Dermis blood vessel endothelial cell (primary cell): ENCODE data around the gene SDF2. TPM values are rescaled to one million over a fixed set of nuclear protein-coding genes. Genes with fewer than 3 reads are reported as not detected.

ENCODE experiments used
- DNase-seq: peaks from one replicate; pipeline ENCODE4 v3.0.0; 2010
- total RNA-seq: library from RNA; depleted of rRNA; stranded (reverse); fragments of >200 nt; gene quantifications from 2 replicates; pipeline ENCODE4 v1.2.3, GENCODE V29; 2014

Gene SDF2
- 48.9 and 79.5 TPM in 2 replicates for total RNA-seq

DNA sequence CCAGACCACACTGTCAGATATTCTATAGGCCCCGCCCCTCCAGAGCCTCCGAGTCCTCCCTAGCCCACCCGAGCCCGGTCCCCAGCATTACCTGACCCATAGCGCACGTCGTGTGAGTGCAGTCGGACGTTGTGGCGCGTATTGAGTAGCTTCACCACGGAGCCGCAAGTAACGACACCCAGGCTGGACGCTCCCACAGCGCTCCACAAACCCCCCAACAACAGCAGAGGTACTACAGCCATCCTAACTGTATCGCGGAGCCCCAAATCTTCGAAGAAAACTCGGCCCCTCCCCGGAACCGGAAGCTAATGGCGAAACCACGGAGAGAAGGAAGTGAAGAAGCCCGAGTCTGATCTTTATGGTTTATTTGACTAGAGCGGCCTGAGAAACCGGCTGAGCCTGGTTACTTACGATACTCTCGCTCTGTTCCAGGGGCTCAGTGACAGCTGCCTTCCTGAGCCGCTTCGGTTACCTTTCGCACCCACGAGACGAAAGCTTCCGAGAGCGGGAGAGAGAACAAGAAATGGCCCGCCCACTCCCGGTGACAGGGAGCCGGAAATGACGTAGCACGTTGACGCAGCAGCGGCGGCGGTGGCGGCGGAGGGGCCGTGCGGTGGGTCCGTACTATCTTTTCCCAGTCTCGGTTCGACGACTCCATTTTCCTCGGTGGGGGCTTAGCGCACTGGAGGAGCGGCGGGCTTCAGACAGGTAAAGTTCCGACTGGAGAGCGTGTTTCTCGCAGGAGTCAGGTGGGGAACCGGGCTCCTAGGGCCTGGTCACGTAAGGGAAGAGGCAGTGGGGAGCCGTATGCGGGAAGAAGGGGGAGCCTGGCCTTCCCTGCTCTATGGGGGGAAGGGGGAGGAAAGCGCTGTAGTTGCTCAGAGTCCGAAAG lies at the start of gene SDF2, which contains the start of gene SUPT6H:
TSS of gene SDF2 (minus strand) at position 272 of the 892 bp plus-strand sequence. CDS start at position 242, 30 bp downstream.
TSS of gene SUPT6H (plus strand) at position 571 of the 892 bp plus-strand sequence. CDS start 11,197 bp downstream, outside the sequence.
- DNase-seq, result peak; percentile 92

GRCh38 chr17:28710861-28711722 lies 49.4 kb upstream of the SDF2 start:
- peak; percentile 88 for DNase-seq

- DNase-seq, result no peak
Observed at GRCh38 chr17:28707339-28707720, 45.6 kb upstream of the SDF2 start.

DNA sequence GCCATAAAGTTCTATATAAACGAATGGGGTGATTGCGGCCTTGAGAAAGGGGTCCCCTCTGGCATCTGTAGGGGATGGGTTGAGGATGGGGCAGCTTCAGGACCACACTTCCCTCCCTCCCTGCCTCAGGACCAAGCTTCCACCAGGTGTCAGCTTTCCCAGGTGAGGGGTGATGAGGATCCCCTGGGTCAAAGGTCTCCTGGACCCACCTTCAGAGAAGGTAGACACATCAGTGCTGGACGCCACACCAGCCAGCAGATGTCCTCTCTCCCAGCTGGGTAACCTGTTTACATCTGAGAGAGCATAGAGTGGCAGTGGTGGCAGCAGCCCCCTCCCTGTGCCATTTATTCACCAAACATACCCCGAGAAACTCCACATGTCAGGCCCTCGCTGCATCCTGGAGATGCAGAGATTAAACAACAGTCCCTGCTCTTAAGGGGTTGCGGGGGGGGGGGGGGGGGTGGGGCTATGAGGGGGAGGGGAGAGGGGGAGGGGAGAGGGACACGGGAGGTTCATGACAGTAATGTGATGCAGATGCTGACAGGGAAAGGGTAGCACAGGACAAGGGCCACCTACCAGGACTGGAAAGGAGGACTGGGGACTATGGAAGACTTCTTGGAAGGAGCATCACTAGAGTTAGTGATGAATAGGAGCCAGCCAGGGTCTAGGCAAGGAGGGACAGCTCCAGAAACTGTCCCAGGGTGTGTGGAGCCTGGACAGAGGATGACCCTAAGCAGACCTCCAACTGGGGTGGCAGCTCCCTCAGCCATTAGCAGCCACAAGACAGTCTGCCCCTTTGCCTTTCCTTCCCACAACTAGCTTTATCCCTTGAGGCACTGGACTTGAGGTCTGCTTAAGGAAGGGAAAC lies 45.0 kb upstream of the SDF2 start:
- DNase-seq, result no peak

DNA sequence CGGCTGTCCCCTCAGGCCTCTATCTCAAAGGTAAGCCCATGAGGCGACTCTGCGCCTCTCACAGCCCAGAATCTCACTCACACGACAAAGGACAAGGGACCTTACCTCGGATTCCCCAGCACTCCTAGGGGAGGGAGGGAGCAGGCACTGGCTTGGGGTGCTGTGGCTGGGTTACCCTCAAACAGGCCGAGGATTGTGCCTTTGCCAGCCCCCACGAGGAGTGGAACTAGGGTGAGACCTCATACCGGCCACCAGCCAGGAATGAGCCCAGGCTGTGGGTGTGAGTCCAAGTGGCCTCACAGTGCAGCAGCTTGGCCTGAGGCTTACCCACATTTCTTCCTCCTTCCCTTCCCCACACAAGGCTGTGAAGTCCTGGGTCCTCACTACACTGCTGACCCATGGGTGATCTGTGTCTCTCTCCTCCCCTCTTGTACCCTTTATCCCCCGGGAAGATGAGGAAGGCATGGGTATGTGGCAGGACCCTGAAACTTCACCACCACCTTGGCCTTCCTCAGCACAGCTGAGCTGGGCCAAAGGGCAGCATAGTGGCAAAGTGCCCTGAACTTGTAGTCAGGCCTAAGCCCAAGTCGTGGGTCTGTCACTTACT lies 44.1 kb upstream of the SDF2 start:
- DNase-seq, result no peak

DNA sequence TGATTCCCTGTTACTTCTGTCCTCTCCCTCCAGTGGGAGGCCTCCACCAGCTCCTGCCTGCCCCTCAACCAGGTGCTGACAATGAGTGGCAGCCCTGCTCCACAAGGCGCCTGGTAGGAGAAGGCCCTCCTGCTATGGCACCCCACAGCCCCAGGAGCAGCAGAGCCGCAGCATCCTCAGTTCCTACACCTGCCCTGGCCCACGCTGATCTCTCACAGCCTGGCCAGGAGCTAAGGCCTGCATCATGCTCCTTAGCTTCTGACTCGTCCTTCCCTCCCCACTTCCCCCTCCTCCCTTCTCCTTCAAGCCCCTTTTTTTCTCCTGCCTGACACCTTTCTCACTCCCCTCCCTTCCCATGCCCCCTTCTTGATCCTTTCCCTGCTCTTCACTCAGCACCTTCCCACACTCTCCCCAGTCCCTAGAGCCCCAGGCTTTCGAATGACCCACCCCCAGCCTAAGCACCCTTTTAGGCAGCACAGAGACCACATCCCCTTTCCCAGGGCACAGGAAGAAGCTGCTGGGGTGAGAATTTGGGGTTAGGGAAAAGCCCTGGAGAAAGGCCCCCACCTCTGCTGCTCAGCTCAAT lies 43.5 kb upstream of the SDF2 start:
- DNase-seq, result no peak

GRCh38 chr17:28704219-28704858 lies 42.6 kb upstream of the SDF2 start:
- DNase-seq, result no peak

DNA sequence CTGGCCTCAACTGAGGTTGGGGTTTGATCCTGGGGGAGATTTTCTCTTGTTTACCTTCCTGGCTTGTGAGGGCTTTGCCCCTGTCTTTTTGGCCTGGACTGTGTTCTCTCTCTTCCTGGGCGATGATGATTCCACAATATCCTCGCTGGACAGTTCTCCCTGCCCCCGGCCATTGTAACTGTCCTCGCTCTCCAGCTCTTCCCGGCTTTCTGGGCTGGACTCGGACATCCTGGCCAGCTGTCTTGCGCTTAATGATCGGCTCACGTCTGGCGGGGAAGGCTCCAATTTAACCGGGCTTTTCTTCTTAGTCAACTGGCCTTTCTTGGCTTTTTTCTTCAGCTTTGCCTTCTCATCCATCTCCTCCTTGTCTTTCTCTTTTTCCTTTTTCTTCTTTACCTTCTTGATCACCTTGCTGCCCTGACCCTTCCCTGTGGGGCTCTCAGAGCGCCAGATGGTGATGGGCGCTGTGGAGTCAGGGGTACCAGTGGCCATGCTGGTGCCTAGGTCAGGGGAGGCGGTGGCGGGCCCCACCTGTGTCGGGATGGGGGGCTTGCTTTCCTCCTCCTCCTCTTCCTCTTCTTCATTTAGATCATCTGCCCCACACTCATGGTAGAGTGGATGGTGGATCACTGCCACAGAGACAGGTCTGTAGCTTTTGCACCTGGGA lies 42.0 kb upstream of the SDF2 start:
- no peak for DNase-seq

GRCh38 chr17:28702752-28703150 lies 41.0 kb upstream of the SDF2 start:
- no peak for DNase-seq

DNA sequence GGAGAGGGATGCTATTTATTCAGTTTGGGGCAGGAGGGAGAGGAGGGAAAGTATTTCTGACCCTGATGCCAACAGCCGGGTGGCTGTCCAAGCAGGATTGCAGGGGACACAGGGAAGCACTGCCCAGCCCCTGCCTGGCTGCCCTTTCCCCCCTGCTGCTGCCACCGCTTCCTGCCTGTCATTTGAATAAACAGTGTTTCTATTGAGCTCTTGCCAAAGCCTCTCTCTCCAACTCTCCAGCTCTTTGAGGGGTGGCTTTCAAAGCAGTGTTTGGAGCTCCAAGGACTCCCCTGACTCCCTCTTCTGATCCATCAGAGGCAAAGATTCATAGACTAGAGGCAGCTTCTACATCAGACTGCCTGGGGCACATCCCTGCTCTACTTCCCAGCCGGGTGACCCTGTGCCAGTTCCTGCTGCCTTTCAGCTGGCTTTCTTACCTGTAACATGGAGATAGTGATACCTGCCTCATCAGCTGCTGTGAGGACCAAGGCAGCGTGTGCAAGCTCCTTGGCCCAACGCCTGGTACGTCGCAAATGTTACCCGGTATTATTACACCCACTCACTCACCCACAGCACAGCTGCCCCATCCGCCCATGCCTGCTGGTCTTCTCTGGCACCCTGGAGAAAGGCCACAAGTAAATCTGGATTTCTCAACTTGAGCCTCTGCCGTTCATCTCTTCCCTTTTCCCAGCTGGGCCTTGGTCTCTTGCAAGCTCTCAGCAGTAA lies 40.5 kb upstream of the SDF2 start:
- DNase-seq, result no peak

DNA sequence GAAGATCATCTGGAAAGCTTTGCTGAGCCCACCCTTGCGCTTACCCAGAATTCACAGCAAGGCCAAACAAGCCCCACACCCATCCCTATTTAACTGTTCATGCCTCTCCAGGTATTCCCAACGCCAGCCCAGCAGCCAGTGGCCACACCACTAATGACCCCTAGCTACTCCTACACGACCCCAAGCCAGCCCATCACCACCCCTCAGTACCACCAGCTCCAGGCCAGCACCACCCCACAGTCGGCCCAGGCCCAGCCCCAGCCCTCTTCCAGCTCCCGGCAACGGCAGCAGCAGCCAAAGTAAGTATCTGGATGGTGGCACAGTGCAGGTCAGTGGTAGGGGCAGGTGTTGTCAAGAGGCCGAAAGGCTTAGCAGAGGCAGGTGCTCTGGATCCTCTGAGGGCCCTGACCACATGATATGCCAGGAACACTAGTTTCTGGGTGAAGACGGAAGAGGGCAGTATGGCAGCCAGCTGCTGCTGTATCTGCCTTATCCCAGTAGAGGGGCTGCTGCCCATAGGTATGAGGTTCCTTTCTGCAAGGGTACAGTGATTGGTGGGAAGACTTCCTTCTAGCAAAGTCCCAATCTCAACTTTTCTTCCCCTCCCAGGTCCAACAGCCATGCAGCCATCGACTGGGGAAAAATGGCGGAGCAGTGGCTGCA lies 39.3 kb upstream of the SDF2 start:
- no peak for DNase-seq

DNA sequence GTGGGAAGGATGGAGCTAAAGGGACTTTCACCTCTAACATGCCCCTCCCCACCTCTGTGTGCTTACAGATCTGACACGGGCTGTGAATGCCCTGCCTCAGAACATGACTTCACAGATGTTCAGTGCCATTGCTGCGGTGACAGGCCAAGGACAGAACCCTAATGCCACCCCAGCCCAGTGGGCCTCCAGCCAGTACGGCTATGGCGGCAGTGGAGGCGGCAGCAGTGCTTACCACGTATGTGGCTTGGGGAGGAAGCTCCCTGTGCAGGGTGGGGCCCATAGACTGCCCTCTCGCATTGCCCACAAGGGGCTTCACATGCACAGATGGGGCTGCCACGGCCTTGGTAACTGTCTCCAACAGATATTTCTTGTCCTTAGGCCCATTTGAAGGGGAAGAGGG lies 38.6 kb upstream of the SDF2 start:
- no peak for DNase-seq

DNA sequence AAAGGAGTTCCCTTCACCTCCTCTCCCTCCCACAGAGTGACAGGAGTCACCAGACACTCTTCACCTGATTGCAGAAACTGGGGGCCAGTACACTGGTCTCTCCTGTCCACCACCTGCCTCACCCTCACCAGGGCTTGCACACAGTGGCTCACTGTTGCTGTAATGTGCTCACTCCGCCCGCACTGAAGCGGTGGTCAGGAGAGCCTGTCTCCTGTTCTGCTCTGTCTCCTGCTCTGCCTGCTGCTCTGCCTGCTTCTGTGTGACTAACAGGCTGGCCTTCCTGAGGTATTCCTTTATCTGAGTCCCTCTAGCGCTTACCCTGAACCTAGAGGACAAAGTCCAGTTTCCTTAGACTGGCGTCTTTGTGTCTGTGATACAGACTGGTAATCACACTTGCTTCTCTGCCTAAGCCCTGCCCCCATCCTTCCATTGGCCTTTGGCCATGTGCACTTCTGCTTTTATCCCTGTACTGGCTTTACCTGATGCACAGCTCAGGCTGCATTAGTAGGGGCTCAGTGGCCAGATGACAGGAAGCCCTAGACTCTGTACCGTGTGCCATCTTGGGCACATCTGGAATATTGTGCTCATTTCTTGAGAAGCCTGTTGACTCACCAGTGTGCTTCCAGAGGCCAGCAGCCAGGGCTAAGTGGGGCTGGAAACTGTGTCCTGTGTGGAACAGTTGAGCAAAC lies 36.7 kb upstream of the SDF2 start:
- no peak for DNase-seq

- DNase-seq, result no peak
Observed at GRCh38 chr17:28693869-28694268, 32.2 kb upstream of the SDF2 start.

DNA sequence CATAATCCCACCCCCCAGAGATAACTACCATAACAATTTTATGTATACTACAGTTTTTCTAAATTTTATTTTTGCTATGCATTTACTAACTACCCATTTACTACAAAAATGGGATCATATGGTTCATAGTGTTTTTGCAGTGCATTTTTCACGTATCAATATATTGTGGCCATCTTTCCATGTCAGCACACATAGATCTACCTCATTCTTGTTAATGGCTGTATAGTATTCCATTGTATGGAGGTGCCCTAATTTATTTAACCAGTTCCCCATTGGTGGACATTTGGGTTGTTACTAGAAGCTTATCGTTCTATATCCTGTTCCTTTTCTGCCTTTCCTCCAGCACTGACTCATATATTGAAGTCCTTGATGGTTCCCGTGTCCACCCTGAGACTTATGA lies 27.3 kb upstream of the SDF2 start:
- no peak for DNase-seq

- DNase-seq, result no peak
Observed at GRCh38 chr17:28688481-28688880, 26.8 kb upstream of the SDF2 start.

- no peak for DNase-seq
Observed at GRCh38 chr17:28686296-28686695, 24.6 kb upstream of the SDF2 start.

- DNase-seq, result no peak
Observed at GRCh38 chr17:28685366-28685765, 23.7 kb upstream of the SDF2 start.

DNA sequence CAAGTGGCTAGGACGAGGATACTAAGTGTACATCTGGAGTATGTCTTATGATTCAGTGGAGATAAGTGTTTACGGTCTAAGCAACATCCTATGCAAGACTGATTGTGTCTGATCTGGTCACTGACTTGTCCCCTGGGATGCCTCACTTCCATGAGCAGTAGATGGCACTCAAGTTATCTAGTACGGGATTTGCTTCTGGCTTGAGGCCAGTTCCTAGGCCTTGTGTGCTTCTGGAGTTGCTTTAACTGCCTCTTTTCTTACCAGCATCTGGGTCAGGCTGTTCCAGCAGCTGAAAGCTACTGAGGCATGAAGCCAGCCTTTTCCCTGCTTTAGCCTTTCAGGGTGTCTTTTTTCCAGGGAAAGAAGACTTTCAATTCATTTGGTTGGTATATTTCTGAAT lies 23.3 kb upstream of the SDF2 start:
- peak; percentile 15 for DNase-seq
